HUES64 (cell line): Measurements from ENCODE around the gene PDE8B.

Experiments used
- H3K27ac ChIP-seq: 2 replicates; pipeline ENCODE4 v1.7.0; 2013; ENCODE audit warnings: low read depth, low read length, inconsistent platforms
- H3K27me3 ChIP-seq: 2 replicates; pipeline ENCODE4 v1.6.1; 2013; ENCODE audit warnings: mild to moderate bottlenecking, low read length; ENCODE audit not compliant: insufficient read depth
- H3K36me3 ChIP-seq: 2 replicates; pipeline ENCODE4 v1.6.1; 2013; ENCODE audit warnings: mild to moderate bottlenecking, low read length; ENCODE audit not compliant: insufficient read depth
- H3K4me1 ChIP-seq: 2 replicates; pipeline ENCODE4 v1.6.1; 2013; ENCODE audit warnings: mild to moderate bottlenecking, low read length, moderate library complexity; ENCODE audit not compliant: insufficient read depth
- H3K4me3 ChIP-seq: 2 replicates; pipeline ENCODE4 v1.5.1; 2013; ENCODE audit warnings: mild to moderate bottlenecking, low read length, moderate library complexity
- H3K9ac ChIP-seq: 2 replicates; pipeline ENCODE4 v1.6.1; 2013; ENCODE audit warnings: mild to moderate bottlenecking, low read depth, low read length
- H3K9me3 ChIP-seq: 2 replicates; pipeline ENCODE4 v1.6.1; 2013; ENCODE audit warnings: low read depth, low read length; ENCODE audit not compliant: insufficient read depth
- WGBS: fragments of 150-250, 120-280 bp; methylation state at CpG from one replicate; pipeline ENCODE4 v1.1.7; 2013; ENCODE audit warnings: missing lambda C conversion rate; 5-methylcytosine and 5-hydroxymethylcytosine counted together

PDE8B gene

GRCh38 chr5:77298146-77298545, 87.7 kb downstream of the PDE8B start:
- no peak overlapping the region for H3K4me3 ChIP-seq
- H3K27ac ChIP-seq, result no peak overlapping the region
- no peaks in the 10 kb centered on the region for H3K4me1 ChIP-seq
- no peak overlapping the region for H3K9ac ChIP-seq
- H3K36me3 ChIP-seq, result no peaks in the 10 kb centered on the region
- no peaks in the 10 kb centered on the region for H3K9me3 ChIP-seq
- H3K27me3 ChIP-seq, result no peaks in the 10 kb centered on the region
- 90% methylated on average over 3 of the region's 3 CpGs for WGBS

- no peak overlapping the region for H3K9ac ChIP-seq
- no peaks in the 10 kb centered on the region for H3K4me1 ChIP-seq
- H3K27ac ChIP-seq, result no peak overlapping the region
- no peaks in the 10 kb centered on the region for H3K9me3 ChIP-seq
- whole genome bisulfite sequencing, result 91% methylated on average over 2 of the region's 3 CpGs
- H3K27me3 ChIP-seq, result no peaks in the 10 kb centered on the region
- no peaks in the 10 kb centered on the region for H3K36me3 ChIP-seq
- no peak overlapping the region for H3K4me3 ChIP-seq
Observed at GRCh38 chr5:77300451-77300850, 90.0 kb downstream of the PDE8B start.

GRCh38 chr5:77301447-77301883, 91.0 kb downstream of the PDE8B start:
- H3K9ac ChIP-seq, result no peak overlapping the region
- no peaks in the 10 kb centered on the region for H3K4me1 ChIP-seq
- no peak overlapping the region for H3K27ac ChIP-seq
- H3K9me3 ChIP-seq, result no peaks in the 10 kb centered on the region
- H3K4me3 ChIP-seq, result no peak overlapping the region
- 98% methylated on average over 4 of the region's 4 CpGs for WGBS
- H3K27me3 ChIP-seq, result no peaks in the 10 kb centered on the region
- no peaks in the 10 kb centered on the region for H3K36me3 ChIP-seq

GRCh38 chr5:77302247-77302646, 91.8 kb downstream of the PDE8B start:
- Histone ChIP-seq H3K4me3 (no peak overlapping the region), H3K4me1 (no peaks in the 10 kb centered on the region), H3K36me3 (no peaks in the 10 kb centered on the region), H3K27me3 (peaks cover under 1% of the 10 kb centered on the region; the same call in 1 of the 2 replicates), H3K9ac (no peak overlapping the region), H3K27ac (no peak overlapping the region), H3K9me3 (no peaks in the 10 kb centered on the region)
- 88% methylated on average over 5 of the region's 5 CpGs for WGBS

GRCh38 chr5:77302653-77303052, 92.2 kb downstream of the PDE8B start:
- no peaks in the 10 kb centered on the region for H3K9me3 ChIP-seq
- peaks cover 5% of the 10 kb centered on the region; the same call in 1 of the 2 replicates for H3K27me3 ChIP-seq
- H3K4me1 ChIP-seq, result no peaks in the 10 kb centered on the region
- H3K36me3 ChIP-seq, result no peaks in the 10 kb centered on the region
- H3K4me3 ChIP-seq, result no peak overlapping the region
- H3K27ac ChIP-seq, result no peak overlapping the region
- WGBS, result 93% methylated on average over 3 of the region's 3 CpGs
- no peak overlapping the region for H3K9ac ChIP-seq

- WGBS, result no CpG with 5 or more reads among the region's 1 CpG
- H3K27ac ChIP-seq, result no peak overlapping the region
Observed at GRCh38 chr5:77304388-77304787, 93.9 kb downstream of the PDE8B start.

GRCh38 chr5:77305222-77305846, 94.9 kb downstream of the PDE8B start:
- no peak overlapping the region for H3K27ac ChIP-seq
- H3K9ac ChIP-seq, result no peak overlapping the region

More at GRCh38 chr5:77304388-77304787, 93.9 kb downstream of the PDE8B start:
- Histone ChIP-seq H3K9me3 (no peaks in the 10 kb centered on the region), H3K36me3 (no peaks in the 10 kb centered on the region), H3K9ac (no peak overlapping the region), H3K4me1 (no peaks in the 10 kb centered on the region), H3K27me3 (peaks cover 10% of the 10 kb centered on the region; the same call in 1 of the 2 replicates), H3K4me3 (no peak overlapping the region)

GRCh38 chr5:77305956-77306355, 95.5 kb downstream of the PDE8B start:
- peaks cover 10% of the 10 kb centered on the region; the same call in 1 of the 2 replicates for H3K27me3 ChIP-seq
- H3K4me3 ChIP-seq, result no peak overlapping the region
- no peaks in the 10 kb centered on the region for H3K4me1 ChIP-seq
- WGBS, result 96% methylated on average over 3 of the region's 3 CpGs
- H3K27ac ChIP-seq, result no peak overlapping the region
- H3K9ac ChIP-seq, result no peak overlapping the region
- H3K36me3 ChIP-seq, result no peaks in the 10 kb centered on the region
- no peaks in the 10 kb centered on the region for H3K9me3 ChIP-seq

More at GRCh38 chr5:77305222-77305846, 94.9 kb downstream of the PDE8B start:
- Histone ChIP-seq H3K27me3 (peaks cover 10% of the 10 kb centered on the region; the same call in 1 of the 2 replicates), H3K36me3 (no peaks in the 10 kb centered on the region), H3K4me3 (no peak overlapping the region), H3K4me1 (no peaks in the 10 kb centered on the region), H3K9me3 (no peaks in the 10 kb centered on the region)
- 88% methylated on average over 2 of the region's 2 CpGs for WGBS

GRCh38 chr5:77306531-77306930, 96.1 kb downstream of the PDE8B start:
- no peaks in the 10 kb centered on the region for H3K36me3 ChIP-seq
- H3K9me3 ChIP-seq, result no peaks in the 10 kb centered on the region
- no peak overlapping the region for H3K27ac ChIP-seq
- no peaks in the 10 kb centered on the region for H3K4me1 ChIP-seq
- H3K4me3 ChIP-seq, result no peak overlapping the region
- H3K9ac ChIP-seq, result no peak overlapping the region
- 87% methylated on average over 6 of the region's 6 CpGs for WGBS
- peaks cover 10% of the 10 kb centered on the region; the same call in 1 of the 2 replicates for H3K27me3 ChIP-seq

- Histone ChIP-seq H3K9ac (no peak overlapping the region), H3K9me3 (no peaks in the 10 kb centered on the region), H3K27ac (no peak overlapping the region), H3K36me3 (no peaks in the 10 kb centered on the region), H3K27me3 (peaks cover 10% of the 10 kb centered on the region; the same call in 1 of the 2 replicates), H3K4me3 (no peak overlapping the region), H3K4me1 (no peaks in the 10 kb centered on the region)
- WGBS, result 73% methylated on average over 12 of the region's 12 CpGs
Observed at GRCh38 chr5:77308154-77308960, 97.9 kb downstream of the PDE8B start.

GRCh38 chr5:77309140-77309539, 98.7 kb downstream of the PDE8B start:
- H3K9me3 ChIP-seq, result no peaks in the 10 kb centered on the region
- H3K4me3 ChIP-seq, result no peak overlapping the region
- H3K27ac ChIP-seq, result no peak overlapping the region
- no peaks in the 10 kb centered on the region for H3K4me1 ChIP-seq
- H3K36me3 ChIP-seq, result no peaks in the 10 kb centered on the region
- no peak overlapping the region for H3K9ac ChIP-seq
- peaks cover 10% of the 10 kb centered on the region; the same call in 1 of the 2 replicates for H3K27me3 ChIP-seq
- 100% methylated on average over 2 of the region's 2 CpGs for WGBS
